Small intestine (tissue), 7 donors: ENCODE results near the gene NCOA3. TPM values are rescaled to one million over a fixed set of nuclear protein-coding genes. Genes with fewer than 3 reads are reported as not detected.
"Not testable (repeated sequence)": the region's sequence is repeated elsewhere in the genome, so short reads cannot be mapped to it uniquely, and the experiment has no call there.

Experiments
- DNase-seq, 2 donors: peaks; one replicate each; pipeline versions ENCODE4 v3.0.0 to v3.0.0-alpha.2; 2013
- FAIRE-seq: peaks from 2 replicates; lab custom pipeline; 2012; peaks lifted over from hg19 to GRCh38; lab: Jason Lieb, UNC
- H3K27ac ChIP-seq, 3 donors: one replicate each; pipeline ENCODE4 v1.5.1; 2013; ENCODE audit warnings: low read length in 2 of 3, mild to moderate bottlenecking in 2 of 3, control low read depth in 1 of 3, inconsistent platforms in 1 of 3, low read depth in 1 of 3, moderate library complexity in 1 of 3
- H3K27me3 ChIP-seq, 3 donors: one replicate each; pipeline ENCODE4 v1.6.1; 2013; ENCODE audit warnings: low read length in 3 of 3, inconsistent platforms in 1 of 3; ENCODE audit not compliant: control insufficient read depth in 3 of 3, insufficient read depth in 3 of 3
- H3K36me3 ChIP-seq, 3 donors: one replicate each; pipeline ENCODE4 v1.6.1; 2013; ENCODE audit warnings: low read length in 3 of 3, inconsistent platforms in 1 of 3, low read depth in 1 of 3, mild to moderate bottlenecking in 1 of 3, moderate library complexity in 1 of 3; ENCODE audit not compliant: control insufficient read depth in 3 of 3, insufficient read depth in 2 of 3
- H3K4me1 ChIP-seq, 3 donors: one replicate each; pipeline ENCODE4 v1.6.1; 2013; ENCODE audit warnings: low read length in 2 of 3, inconsistent platforms in 1 of 3, low read depth in 1 of 3, mild to moderate bottlenecking in 1 of 3, moderate library complexity in 1 of 3; ENCODE audit not compliant: control insufficient read depth in 3 of 3, insufficient read depth in 2 of 3
- H3K4me3 ChIP-seq, 3 donors: one replicate each; pipeline ENCODE4 v1.5.1; 2013; ENCODE audit warnings: low read length in 3 of 3, control low read depth in 1 of 3, inconsistent platforms in 1 of 3, low read depth in 1 of 3, mild to moderate bottlenecking in 1 of 3, moderate library complexity in 1 of 3
- H3K9me3 ChIP-seq, 2 donors: one replicate each; pipeline ENCODE4 v1.6.1; 2013; ENCODE audit warnings: low read depth in 1 of 2, low read length in 1 of 2; ENCODE audit not compliant: control insufficient read depth in 2 of 2, insufficient read depth in 1 of 2
- WGBS, 3 donors: extraction: QIAGEN DNeasy Blood & Tissue Kit; methylation state at CpG; one replicate each; pipeline ENCODE4 v1.1.7; 2013; 5-methylcytosine and 5-hydroxymethylcytosine counted together
- polyA plus RNA-seq, 4 donors: library from polyadenylated mRNA; stranded (reverse) in 3 of 4; unstranded in 1 of 4; fragments of 200-250 nt in 3 of 4; fragments of 120-200 nt in 1 of 4; gene quantifications; one replicate each; pipeline versions ENCODE4 v1.2.1 to v1.2.3, GENCODE V29; 2013
- donor health status: healthy with polysubstance abuse.
- donor health status: control.
- donor health status: control.
- donor health status: Bipolar disorder and iron deficiency.
- donor health status: healthy.

NCOA3 gene
- polyA plus RNA-seq, 4 donors = 3.4 to 14.9 (median 5.1) TPM

- Histone ChIP-seq H3K9me3 (no peaks in the 10 kb centered on the region), H3K4me3 (no peak overlapping the region), H3K4me1 (peaks cover 0 to 6% (median 0%) of the 10 kb centered on the region in 3 donors), H3K36me3 (peaks cover 0 to 11% (median 0%) of the 10 kb centered on the region in 3 donors), H3K27ac (no peak overlapping the region), H3K27me3 (no peaks in the 10 kb centered on the region)
- FAIRE-seq = no peak
- no peak for DNase-seq
- 67 to 76% (median 72%) methylated on average over 6 of the region's 6 CpGs for WGBS, 3 donors
These were observed 85.1 kb downstream of the NCOA3 start for GRCh38 chr20:47586649-47587294.

- H3K4me1 ChIP-seq = peaks cover 0 to 2% (median 0%) of the 10 kb centered on the region in 3 donors
- H3K9me3 ChIP-seq = no peaks in the 10 kb centered on the region
- no peak overlapping the region for H3K4me3 ChIP-seq
- H3K27me3 ChIP-seq = no peaks in the 10 kb centered on the region
- WGBS, 3 donors = 96 to 98% (median 97%) methylated on average over 8 of the region's 8 CpGs
- no peak for FAIRE-seq
- no peak for DNase-seq
- H3K27ac ChIP-seq = no peak overlapping the region
- peaks cover 0 to 11% (median 0%) of the 10 kb centered on the region in 3 donors for H3K36me3 ChIP-seq
These were observed 86.5 kb downstream of the NCOA3 start for GRCh38 chr20:47588158-47588557.

- no peak overlapping the region for H3K4me3 ChIP-seq
- H3K9me3 ChIP-seq = no peaks in the 10 kb centered on the region
- peaks cover 0 to 2% (median 0%) of the 10 kb centered on the region in 3 donors for H3K4me1 ChIP-seq
- no peak for FAIRE-seq
- 84 to 97% (median 92%) methylated on average over 1 of the region's 1 CpG for WGBS, 3 donors
- no peaks in the 10 kb centered on the region for H3K27me3 ChIP-seq
- no peak overlapping the region for H3K27ac ChIP-seq
- DNase-seq = no peak
- H3K36me3 ChIP-seq = peaks cover 0 to 2% (median 0%) of the 10 kb centered on the region in 3 donors
These were observed 89.5 kb downstream of the NCOA3 start for GRCh38 chr20:47591231-47591630.

GRCh38 chr20:47594157-47594556 is 92.5 kb downstream of the NCOA3 start:
- H3K36me3 ChIP-seq = peaks cover 0 to 2% (median 0%) of the 10 kb centered on the region in 3 donors

GRCh38 chr20:47595138-47595537 is 93.5 kb downstream of the NCOA3 start:
- FAIRE-seq, H3K27me3 ChIP-seq, H3K4me3 ChIP-seq, H3K4me1 ChIP-seq, H3K9me3 ChIP-seq, H3K27ac ChIP-seq, H3K36me3 ChIP-seq, DNase-seq: not testable (repeated sequence)
- 93 to 98% (median 97%) methylated on average over 10 of the region's 10 CpGs for WGBS, 3 donors

More at GRCh38 chr20:47594157-47594556, 92.5 kb downstream of the NCOA3 start:
- no peak overlapping the region for H3K27ac ChIP-seq
- DNase-seq (no peak), FAIRE-seq (no peak)
- no peaks in the 10 kb centered on the region for H3K27me3 ChIP-seq
- 94 to 96% (median 96%) methylated on average over 6 of the region's 6 CpGs for WGBS, 3 donors
- no peaks in the 10 kb centered on the region for H3K9me3 ChIP-seq
- no peaks in the 10 kb centered on the region for H3K4me1 ChIP-seq
- no peak overlapping the region for H3K4me3 ChIP-seq

GRCh38 chr20:47596003-47596571 is 94.4 kb downstream of the NCOA3 start:
- Histone ChIP-seq H3K27ac (no peak overlapping the region), H3K4me3 (no peak overlapping the region), H3K27me3 (no peaks in the 10 kb centered on the region), H3K9me3 (no peaks in the 10 kb centered on the region), H3K36me3 (no peaks in the 10 kb centered on the region), H3K4me1 (no peaks in the 10 kb centered on the region)
- 64 to 70% (median 67%) methylated on average over 6 of the region's 6 CpGs for WGBS, 3 donors
- DNase-seq (no peak), FAIRE-seq (no peak)

GRCh38 chr20:47597090-47597489 is 95.4 kb downstream of the NCOA3 start:
- Histone ChIP-seq H3K27ac (no peak overlapping the region), H3K9me3 (no peaks in the 10 kb centered on the region), H3K36me3 (no peaks in the 10 kb centered on the region), H3K27me3 (no peaks in the 10 kb centered on the region), H3K4me3 (no peak overlapping the region), H3K4me1 (no peaks in the 10 kb centered on the region)
- DNase-seq (no peak), FAIRE-seq (no peak)

- H3K27ac ChIP-seq = no peak overlapping the region
- H3K27me3 ChIP-seq = no peaks in the 10 kb centered on the region
- DNase-seq (no peak), FAIRE-seq (no peak)
- no peak overlapping the region for H3K4me3 ChIP-seq
- H3K36me3 ChIP-seq = no peaks in the 10 kb centered on the region
- WGBS, 3 donors = 90 to 94% (median 93%) methylated on average over 7 of the region's 7 CpGs
- peaks cover 0 to 8% of the 10 kb centered on the region in 2 donors for H3K9me3 ChIP-seq
- H3K4me1 ChIP-seq = no peaks in the 10 kb centered on the region
These were observed 97.4 kb downstream of the NCOA3 start for GRCh38 chr20:47598911-47599744.
